GM12878 (cell line): ENCODE results near the gene ZNF765. TPM values are rescaled to one million over a fixed set of nuclear protein-coding genes. Genes with fewer than 3 reads are reported as not detected.
"Not testable (repeated sequence)": the region's sequence is repeated elsewhere in the genome, so short reads cannot be mapped to it uniquely, and the experiment has no call there.

Experiments used
- ATAC-seq: fragments of 200-7000 bp; cut with Tn5 transposase; 3 replicates; pipeline ENCODE4 v1.9.1; 2020; ENCODE audit warnings: mild to moderate bottlenecking, moderate library complexity
- BruUV-seq: library from RNA; stranded (reverse); fragments of 400-500 nt; replicated peaks from 2 replicates; lab custom pipeline; 2021; lab: Mats Ljungman, UMichigan
- CTCF ChIA-PET: fragments of 300-600 bp; sonication (Branson Sonifier 250); formaldehyde crosslinking; extraction: SDS; loops from one replicate; lab custom pipeline; 2021; ENCODE audit warnings: inconsistent platforms; lab: Yijun Ruan, JAX
- POLR2A ChIA-PET: fragments of 350-600 bp; formaldehyde crosslinking; extraction: SDS; loops from one replicate; lab custom pipeline; 2021; ENCODE audit warnings: inconsistent platforms; lab: Charles Lee
- RAD21 ChIA-PET: fragments of 300-600 bp; sonication (Branson Sonifier 250); formaldehyde crosslinking; loops from one replicate; lab custom pipeline; 2023; ENCODE audit warnings: antibody characterized with exemption; ENCODE audit not compliant: unreplicated experiment; lab: Charles Lee
- SMC1A ChIA-PET: fragments of 300-600 bp; sonication (Branson Sonifier 250); formaldehyde crosslinking; loops from one replicate; lab custom pipeline; 2023; ENCODE audit not compliant: unreplicated experiment, uncharacterized antibody; lab: Charles Lee
- DNase-seq: peaks from one replicate; pipeline ENCODE4 v3.0.0-alpha.2; 2011; ENCODE audit warnings: low read depth, low spot score
- FAIRE-seq: peaks from 3 replicates; lab custom pipeline; 2011; peaks lifted over from hg19 to GRCh38; lab: Jason Lieb, UNC
- H2AFZ ChIP-seq: 2 replicates; pipeline ENCODE4 v1.6.0; 2011; ENCODE audit warnings: low read depth, low read length, control low read depth; ENCODE audit not compliant: control insufficient read depth
- H3K27ac ChIP-seq: 2 replicates; pipeline ENCODE4 v1.5.1; 2011; ENCODE audit warnings: control low read depth; ENCODE audit not compliant: control insufficient read depth, insufficient read depth
- H3K27me3 ChIP-seq, 2 experiments: replicated peaks in 1 of 2; 2 replicates each; pipeline versions ENCODE4 v1.6.0 to v1.6.1; 2011; ENCODE audit warnings: low read length in 1 of 2; ENCODE audit not compliant: control insufficient read depth in 2 of 2, insufficient read depth in 2 of 2
- H3K36me3 ChIP-seq, 2 experiments: 2 replicates each; pipeline ENCODE4 v1.5.1; 2011; ENCODE audit warnings: low read length in 1 of 2; ENCODE audit not compliant: control insufficient read depth in 2 of 2, insufficient read depth in 2 of 2
- H3K4me1 ChIP-seq: 2 replicates; pipeline ENCODE4 v1.6.1; 2011; ENCODE audit warnings: mild to moderate bottlenecking, low read length, moderate library complexity, mixed read lengths; ENCODE audit not compliant: control insufficient read depth, insufficient read depth
- H3K4me2 ChIP-seq: 2 replicates; pipeline ENCODE4 v1.6.0; 2011; ENCODE audit warnings: control low read depth; ENCODE audit not compliant: control insufficient read depth, insufficient read depth
- H3K4me3 ChIP-seq: fragments of 200-600 bp; sonication (generic); 2 replicates; pipeline ENCODE4 v1.5.1; 2016
- H3K79me2 ChIP-seq: 2 replicates; pipeline ENCODE4 v1.6.0; 2011; ENCODE audit warnings: low read length; ENCODE audit not compliant: control insufficient read depth, insufficient read depth
- H3K9ac ChIP-seq: 2 replicates; pipeline ENCODE4 v1.8.0; 2011; ENCODE audit warnings: low read length, control low read depth, mixed read lengths; ENCODE audit not compliant: control insufficient read depth, insufficient read depth
- H3K9me3 ChIP-seq: replicated peaks from 3 replicates; pipeline ENCODE4 v1.5.1; 2011; ENCODE audit warnings: mild to moderate bottlenecking, low read length; ENCODE audit not compliant: control insufficient read depth, insufficient read depth
- H4K20me1 ChIP-seq: 2 replicates; pipeline ENCODE4 v1.6.0; 2011; ENCODE audit not compliant: control insufficient read depth, insufficient read depth
- BHLHE40 ChIP-seq, 2 experiments: fragments of 450-650 bp in 1 of 2; IDR thresholded peaks; 2 replicates each; pipeline ENCODE4 v1.6.1; 2011 to 2017; ENCODE audit warnings: low read depth in 2 of 2, borderline replicate concordance in 1 of 2, improper control_type of control experiment in 1 of 2, low read length in 1 of 2, mild to moderate bottlenecking in 1 of 2
- NRF1 ChIP-seq: conservative IDR thresholded peaks from 2 replicates; pipeline ENCODE4 v1.6.1; 2011; ENCODE audit warnings: mild to moderate bottlenecking, low read depth, low read length, improper control_type of control experiment
- PAX8 ChIP-seq: fragments of 450-650 bp; IDR thresholded peaks from 2 replicates; pipeline ENCODE4 v1.6.1; 2017; ENCODE audit warnings: mild to moderate bottlenecking, moderate library complexity
- RAD51 ChIP-seq: fragments of 450-650 bp; IDR thresholded peaks from 2 replicates; pipeline ENCODE4 v1.6.1; 2016; ENCODE audit warnings: moderate library complexity, mild to moderate bottlenecking, inconsistent platforms
- ZSCAN29 ChIP-seq: fragments of 450-650 bp; IDR thresholded peaks from 2 replicates; pipeline ENCODE4 v1.6.1; 2017; ENCODE audit warnings: mild to moderate bottlenecking, moderate library complexity
- whole genome bisulfite sequencing: methylation state at CpG from one replicate; pipeline ENCODE4 v1.1.6; 2016; ENCODE audit warnings: low lambda C conversion rate; ENCODE audit not compliant: insufficient replicate concordance, insufficient coverage; ENCODE audit errors: missing lambda C conversion rate; 5-methylcytosine and 5-hydroxymethylcytosine counted together
- in situ Hi-C: fragments of 300-500 bp; cut with MboI; formaldehyde crosslinking; loops from 9 replicates; pipeline ENCODE4 v1.14.3; 2018; ENCODE audit warnings: mixed read lengths
- intact Hi-C: fragments of 100-400 bp; cut with micrococcal nuclease; formaldehyde crosslinking; loops from one replicate; pipeline ENCODE4 v1.14.2; 2022; ENCODE audit not compliant: unreplicated experiment
- polyA plus RNA-seq, 11 experiments: library from polyadenylated mRNA; depleted of rRNA in 4 of 11; unstranded in 6 of 11; stranded (reverse) in 5 of 11; fragments of >200 nt; fragmentation: Nextera tagmentation in 4 of 11; fragmentation: Illumina TruSeq in 1 of 11; extraction: Ambion mirVana in 4 of 11; extraction: Trizol in 1 of 11; gene quantifications; 1 replicate in 1 of 11; 2 replicates in 10 of 11; pipeline versions ENCODE4 v1.2.1 to v1.2.3, GENCODE V29; 2011 to 2016; ENCODE audit warnings: inconsistent platforms in 2 of 11, missing spikeins in 2 of 11, low read depth in 1 of 11
- total RNA-seq, 4 experiments: library from RNA; depleted of rRNA in 3 of 4; stranded (reverse); fragments of >200 nt in 3 of 4; fragmentation: Illumina TruSeq in 1 of 4; extraction: Trizol in 1 of 4; gene quantifications; 2 replicates each; pipeline versions ENCODE4 v1.2.1 to v1.2.3, GENCODE V29; 2013 to 2021
- TF ChIP-seq, protein P1 (sequence below): fragments of 450-650 bp; IDR thresholded peaks from 2 replicates; pipeline ENCODE4 v1.6.1; 2017; ENCODE audit warnings: mild to moderate bottlenecking, low read depth, inconsistent platforms; ENCODE audit not compliant: poor library complexity, severe bottlenecking
- TF ChIP-seq, protein P2 (sequence below): fragments of 150-350 bp; IDR thresholded peaks from 2 replicates; pipeline ENCODE4 v1.6.1; 2014; ENCODE audit warnings: mild to moderate bottlenecking, low read depth, low read length
- TF ChIP-seq, protein P3 (sequence below): IDR thresholded peaks from 2 replicates; pipeline ENCODE4 v1.6.1; 2012; ENCODE audit warnings: low read length, inconsistent platforms

Gene ZNF765
- total and polyA plus RNA-seq, 10 of the 15 experiments (the other 5 are each of a cell fraction or from before 2014, with no cell fraction given) = 2.9 to 12.7 (median 7.0) TPM

DNA sequence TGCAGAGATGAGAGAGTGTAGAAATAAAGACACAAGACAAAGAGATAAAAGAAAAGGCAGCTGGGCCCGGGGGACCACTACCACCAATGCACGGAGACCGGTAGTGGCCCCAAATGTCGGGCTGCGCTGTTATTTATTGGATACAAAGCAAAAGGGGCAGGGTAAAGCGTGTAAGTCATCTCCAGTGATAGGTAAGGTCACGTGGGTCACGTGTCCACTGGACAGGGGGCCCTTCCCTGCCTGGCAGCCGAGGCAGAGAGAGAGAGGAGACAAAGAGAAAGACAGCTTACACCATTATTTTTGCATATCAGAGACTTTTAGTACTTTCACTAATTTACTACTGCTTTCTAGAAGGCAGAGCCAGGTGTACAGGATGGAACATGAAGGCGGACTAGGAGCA is 34.9 kb upstream of the ZNF765 start:
- H3K9me3 ChIP-seq, H3K27ac ChIP-seq, POLR2A ChIA-PET, RAD21 ChIA-PET, H4K20me1 ChIP-seq, H3K79me2 ChIP-seq, H3K4me3 ChIP-seq, in situ Hi-C loops, DNase-seq, H3K36me3 ChIP-seq, H3K4me1 ChIP-seq, H3K27me3 ChIP-seq, FAIRE-seq, H3K9ac ChIP-seq, ATAC-seq, BruUV-seq, H2AFZ ChIP-seq, intact Hi-C loops, H3K4me2 ChIP-seq: not testable (repeated sequence)
- peak in 1 of 2 experiments; percentile 52; a peak in 1 of 4 replicates for TF ChIP-seq BHLHE40 (IDR thresholded peaks at IDR 0.05; ENCODE audit: borderline replicate concordance in 1 of 2, low read depth in 2 of 2, low read length in 1 of 2)
- peak; percentile 79 for TF ChIP-seq RAD51
- WGBS = 55% methylated on average over 10 of the region's 10 CpGs
- SMC1A ChIA-PET = interaction anchor here (1.8 kb wide), 1 partner anchor 164 kb away, joined by 5 read pairs; no protein-coding TSS in a partner anchor
- CTCF ChIA-PET = interaction anchor here (1.5 kb wide), 1 partner anchor 165 kb away, joined by 3 read pairs; no protein-coding TSS in a partner anchor

DNA sequence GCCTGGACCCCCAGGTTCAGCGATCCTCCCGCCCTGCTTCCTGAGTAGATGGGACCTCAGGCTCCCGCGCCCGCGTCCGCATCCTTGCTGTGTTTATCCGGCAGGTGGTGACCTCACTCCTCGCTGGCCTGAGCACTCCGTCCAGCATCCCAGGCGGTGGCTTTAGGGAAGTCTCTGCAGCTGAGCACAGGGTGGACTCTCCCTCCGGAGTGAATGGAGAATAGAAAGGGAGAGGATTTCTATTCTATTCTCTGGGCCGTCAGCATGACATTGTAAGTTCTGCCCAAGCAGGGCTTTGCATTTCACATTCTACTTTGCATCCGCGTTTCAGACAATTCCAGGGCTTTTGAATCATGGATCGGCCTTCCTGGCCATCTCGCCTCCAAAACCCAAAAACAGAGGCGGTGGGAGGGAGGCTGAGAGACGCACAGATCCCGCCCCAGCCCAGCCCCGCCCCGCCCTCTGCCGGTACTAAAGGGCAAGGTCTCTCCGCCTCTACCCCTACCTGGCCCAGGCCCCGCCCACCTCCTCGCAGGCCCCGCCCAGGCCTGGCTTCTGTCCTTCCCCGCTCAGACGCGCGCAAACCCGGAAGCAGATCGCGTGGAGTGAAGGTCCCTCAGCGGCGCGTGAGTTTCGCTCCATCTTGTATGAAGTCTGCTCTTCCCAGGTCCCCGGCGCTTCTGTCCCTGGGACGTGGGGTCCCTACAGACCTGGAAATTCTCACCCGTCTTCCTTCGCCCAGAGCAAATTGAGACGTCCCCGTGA is 29.6 kb upstream of the ZNF765 start, which contains the start of gene ZNF525:
Gene ZNF525 (plus strand): TSS at position 572 of the 765 bp plus-strand sequence. CDS start 6,577 bp downstream, outside the sequence.
- H3K9ac ChIP-seq = peak within 1 kb of the TSS; percentile 95
- no TSS peak for BruUV-seq
- H2AFZ ChIP-seq = peak within 1 kb of the TSS; percentile 92
- 12% methylated on average over 39 of the region's 45 CpGs for WGBS
- H3K4me2 ChIP-seq = peak within 1 kb of the TSS; percentile 74
- H3K27ac ChIP-seq = peak within 1 kb of the TSS; percentile 87
- no peaks in the 10 kb centered on the region for H3K27me3 ChIP-seq
- H3K79me2 ChIP-seq = peaks cover 2% of the 10 kb centered on the region
- peaks cover 3% of the 10 kb centered on the region; the same call in 2 of the 3 replicates for H3K9me3 ChIP-seq
- in situ Hi-C loops = no loop called here
- H3K36me3 ChIP-seq = no peaks in the 10 kb centered on the region
- ChIA-PET RAD21 (no interaction called here), CTCF (interaction anchor here (0.6 to 1.9 kb wide), 2 partner anchors 30 to 39 kb away, joined by 4 read pairs; partner anchors contain the start of gene ZNF765), POLR2A (no interaction called here), SMC1A (no interaction called here)
- intact Hi-C loops = no loop called here
- no peaks in the 10 kb centered on the region for H4K20me1 ChIP-seq
- peak; percentile 72 for DNase-seq
- peak; percentile 100 for ATAC-seq
- H3K4me1 ChIP-seq = no peaks in the 10 kb centered on the region
- peak within 1 kb of the TSS; percentile 86 for H3K4me3 ChIP-seq
- no peak for FAIRE-seq
- TF ChIP-seq PAX8 = no peak
- TF ChIP-seq, protein P1, sequence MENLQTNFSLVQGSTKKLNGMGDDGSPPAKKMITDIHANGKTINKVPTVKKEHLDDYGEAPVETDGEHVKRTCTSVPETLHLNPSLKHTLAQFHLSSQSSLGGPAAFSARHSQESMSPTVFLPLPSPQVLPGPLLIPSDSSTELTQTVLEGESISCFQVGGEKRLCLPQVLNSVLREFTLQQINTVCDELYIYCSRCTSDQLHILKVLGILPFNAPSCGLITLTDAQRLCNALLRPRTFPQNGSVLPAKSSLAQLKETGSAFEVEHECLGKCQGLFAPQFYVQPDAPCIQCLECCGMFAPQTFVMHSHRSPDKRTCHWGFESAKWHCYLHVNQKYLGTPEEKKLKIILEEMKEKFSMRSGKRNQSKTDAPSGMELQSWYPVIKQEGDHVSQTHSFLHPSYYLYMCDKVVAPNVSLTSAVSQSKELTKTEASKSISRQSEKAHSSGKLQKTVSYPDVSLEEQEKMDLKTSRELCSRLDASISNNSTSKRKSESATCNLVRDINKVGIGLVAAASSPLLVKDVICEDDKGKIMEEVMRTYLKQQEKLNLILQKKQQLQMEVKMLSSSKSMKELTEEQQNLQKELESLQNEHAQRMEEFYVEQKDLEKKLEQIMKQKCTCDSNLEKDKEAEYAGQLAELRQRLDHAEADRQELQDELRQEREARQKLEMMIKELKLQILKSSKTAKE = no peak
- no peak for TF ChIP-seq ZSCAN29
- TF ChIP-seq NRF1 = peak; percentile 36
- TF ChIP-seq, protein P2, sequence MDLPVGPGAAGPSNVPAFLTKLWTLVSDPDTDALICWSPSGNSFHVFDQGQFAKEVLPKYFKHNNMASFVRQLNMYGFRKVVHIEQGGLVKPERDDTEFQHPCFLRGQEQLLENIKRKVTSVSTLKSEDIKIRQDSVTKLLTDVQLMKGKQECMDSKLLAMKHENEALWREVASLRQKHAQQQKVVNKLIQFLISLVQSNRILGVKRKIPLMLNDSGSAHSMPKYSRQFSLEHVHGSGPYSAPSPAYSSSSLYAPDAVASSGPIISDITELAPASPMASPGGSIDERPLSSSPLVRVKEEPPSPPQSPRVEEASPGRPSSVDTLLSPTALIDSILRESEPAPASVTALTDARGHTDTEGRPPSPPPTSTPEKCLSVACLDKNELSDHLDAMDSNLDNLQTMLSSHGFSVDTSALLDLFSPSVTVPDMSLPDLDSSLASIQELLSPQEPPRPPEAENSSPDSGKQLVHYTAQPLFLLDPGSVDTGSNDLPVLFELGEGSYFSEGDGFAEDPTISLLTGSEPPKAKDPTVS = no peak
- TF ChIP-seq, protein P3, sequence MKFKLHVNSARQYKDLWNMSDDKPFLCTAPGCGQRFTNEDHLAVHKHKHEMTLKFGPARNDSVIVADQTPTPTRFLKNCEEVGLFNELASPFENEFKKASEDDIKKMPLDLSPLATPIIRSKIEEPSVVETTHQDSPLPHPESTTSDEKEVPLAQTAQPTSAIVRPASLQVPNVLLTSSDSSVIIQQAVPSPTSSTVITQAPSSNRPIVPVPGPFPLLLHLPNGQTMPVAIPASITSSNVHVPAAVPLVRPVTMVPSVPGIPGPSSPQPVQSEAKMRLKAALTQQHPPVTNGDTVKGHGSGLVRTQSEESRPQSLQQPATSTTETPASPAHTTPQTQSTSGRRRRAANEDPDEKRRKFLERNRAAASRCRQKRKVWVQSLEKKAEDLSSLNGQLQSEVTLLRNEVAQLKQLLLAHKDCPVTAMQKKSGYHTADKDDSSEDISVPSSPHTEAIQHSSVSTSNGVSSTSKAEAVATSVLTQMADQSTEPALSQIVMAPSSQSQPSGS = no peak
